HepG2 (cell line): ENCODE results near the gene C4BPA. TPM values are rescaled to one million over a fixed set of nuclear protein-coding genes. Genes with fewer than 3 reads are reported as not detected.

Experiments used
- ATAC-seq: fragments of 200-7000 bp; cut with Tn5 transposase; 3 replicates; pipeline ENCODE4 v1.9.1; 2020; ENCODE audit warnings: mild to moderate bottlenecking, moderate library complexity
- BruUV-seq: library from RNA; stranded (reverse); fragments of 400-500 nt; replicated peaks from 2 replicates; lab custom pipeline; 2021; lab: Mats Ljungman, UMichigan
- CTCF ChIA-PET: fragments of 300-600 bp; formaldehyde crosslinking; extraction: SDS; loops from one replicate; lab custom pipeline; 2021; ENCODE audit warnings: low total read pairs, inconsistent platforms, low intra/inter-chr PET ratio; lab: Yijun Ruan, JAX
- POLR2A ChIA-PET: fragments of 350-600 bp; sonication (Branson Sonifier 250); formaldehyde crosslinking; loops from one replicate; lab custom pipeline; 2020; ENCODE audit warnings: antibody characterized with exemption, inconsistent platforms; lab: Yijun Ruan, JAX
- DNase-seq: peaks from one replicate; pipeline ENCODE4 v3.0.0-alpha.2; 2015; ENCODE audit warnings: low spot score
- FAIRE-seq: peaks from 3 replicates; lab custom pipeline; 2011; peaks lifted over from hg19 to GRCh38; lab: Jason Lieb, UNC
- H2AFZ ChIP-seq: one replicate; pipeline ENCODE4 v1.6.1; 2011; ENCODE audit warnings: low read length, inconsistent platforms
- H3K27ac ChIP-seq: fragments of 300-600 bp; 3 replicates; pipeline ENCODE4 v1.8.0; 2011; ENCODE audit warnings: mixed run types, mild to moderate bottlenecking, mixed read lengths, low read length, inconsistent platforms; ENCODE audit not compliant: insufficient read depth; ENCODE audit errors: extremely low read length
- H3K27me3 ChIP-seq, 2 experiments: fragments of 200-600 bp in 1 of 2; 2 replicates in 1 of 2; 3 replicates in 1 of 2; pipeline versions ENCODE4 v1.6.0 to v1.8.0; 2011; ENCODE audit warnings: low read length in 2 of 2, mild to moderate bottlenecking in 2 of 2, moderate library complexity in 2 of 2, inconsistent platforms in 1 of 2; ENCODE audit not compliant: insufficient read depth in 2 of 2, control insufficient read depth in 1 of 2
- H3K36me3 ChIP-seq, 2 experiments: fragments of 200-600 bp in 1 of 2; replicated peaks in 1 of 2; 2 replicates in 1 of 2; 3 replicates in 1 of 2; pipeline versions ENCODE4 v1.5.1 to v1.8.0; 2011; ENCODE audit warnings: low read length in 2 of 2, inconsistent platforms in 1 of 2; ENCODE audit not compliant: insufficient read depth in 2 of 2, control insufficient read depth in 1 of 2
- H3K4me1 ChIP-seq: 2 replicates; pipeline ENCODE4 v1.5.1; 2012; ENCODE audit warnings: low read length, inconsistent platforms; ENCODE audit not compliant: insufficient read depth
- H3K4me2 ChIP-seq: 2 replicates; pipeline ENCODE4 v1.6.0; 2011; ENCODE audit warnings: low read depth, low read length, inconsistent platforms
- H3K4me3 ChIP-seq, 3 experiments: fragments of 200-600 bp in 1 of 3; sonication (generic), shearing (Covaris generic) in 1 of 3; replicated peaks in 1 of 3; 2 replicates each; pipeline ENCODE4 v1.5.1; 2011 to 2016; ENCODE audit warnings: low read length in 3 of 3, inconsistent platforms in 2 of 3, low read depth in 2 of 3, mild to moderate bottlenecking in 2 of 3, control low read depth in 1 of 3, mixed read lengths in 1 of 3; ENCODE audit not compliant: insufficient read depth in 1 of 3
- H3K79me2 ChIP-seq: one replicate; pipeline ENCODE4 v1.6.1; 2011; ENCODE audit warnings: low read length, inconsistent platforms; ENCODE audit not compliant: insufficient read depth
- H3K9ac ChIP-seq: 2 replicates; pipeline ENCODE4 v1.6.0; 2011; ENCODE audit warnings: mild to moderate bottlenecking, low read depth, low read length, inconsistent platforms; ENCODE audit not compliant: insufficient read depth
- H3K9me3 ChIP-seq: 2 replicates; pipeline ENCODE4 v1.5.1; 2012; ENCODE audit warnings: mild to moderate bottlenecking, low read length
- H4K20me1 ChIP-seq: 2 replicates; pipeline ENCODE4 v1.6.0; 2011; ENCODE audit warnings: inconsistent platforms, mild to moderate bottlenecking, low read length, moderate library complexity; ENCODE audit not compliant: insufficient read depth
- FOXO4 ChIP-seq: sonication (generic); formaldehyde crosslinking; conservative IDR thresholded peaks from 2 replicates; pipeline ENCODE4 v1.8.1; 2023; ENCODE audit warnings: missing genetic modification reagents
- HDAC6 ChIP-seq: fragments of 200-600 bp; sonication (generic); IDR thresholded peaks from 2 replicates; pipeline ENCODE4 v1.7.0; 2017; ENCODE audit warnings: mild to moderate bottlenecking, antibody characterized with exemption, low read length, low read depth
- KMT2B ChIP-seq: IDR thresholded peaks from 2 replicates; pipeline ENCODE4 v1.6.1; 2016; ENCODE audit warnings: missing genetic modification reagents, missing compliant biosample characterization
- MXD4 ChIP-seq: IDR thresholded peaks from 2 replicates; pipeline ENCODE4 v1.6.1; 2016; ENCODE audit warnings: mild to moderate bottlenecking, missing biosample characterization, missing genetic modification reagents
- SETDB1 ChIP-seq: sonication (generic); formaldehyde crosslinking; IDR thresholded peaks from 2 replicates; pipeline ENCODE4 v1.5.1; 2020; ENCODE audit warnings: missing genetic modification reagents, mild to moderate bottlenecking, borderline replicate concordance
- SIN3A ChIP-seq: IDR thresholded peaks from 2 replicates; pipeline ENCODE4 v1.6.1; 2011; ENCODE audit warnings: low read depth, mild to moderate bottlenecking, control low read depth, low read length, borderline replicate concordance
- STAG1 ChIP-seq: sonication (generic); formaldehyde crosslinking; IDR thresholded peaks from 2 replicates; pipeline ENCODE4 v1.4.0; 2020; ENCODE audit warnings: missing genetic modification reagents
- ZBTB42 ChIP-seq: sonication (generic); formaldehyde crosslinking; IDR thresholded peaks from 2 replicates; pipeline ENCODE4 v1.5.0; 2020; ENCODE audit warnings: mild to moderate bottlenecking, missing genetic modification reagents
- ZFAT ChIP-seq: sonication (generic); formaldehyde crosslinking; conservative IDR thresholded peaks from 2 replicates; pipeline ENCODE4 v1.8.1; 2023; ENCODE audit warnings: missing genetic modification reagents, inconsistent platforms
- ZFYVE20 ChIP-seq: sonication (generic); formaldehyde crosslinking; IDR thresholded peaks from 2 replicates; pipeline ENCODE4 v1.8.0; 2023; ENCODE audit warnings: low read depth, mild to moderate bottlenecking, moderate library complexity, missing genetic modification reagents, borderline replicate concordance
- ZNF124 ChIP-seq: sonication (generic); formaldehyde crosslinking; IDR thresholded peaks from 2 replicates; pipeline ENCODE4 v1.4.0; 2020; ENCODE audit warnings: missing genetic modification reagents
- ZNF138 ChIP-seq: sonication (generic); formaldehyde crosslinking; IDR thresholded peaks from 2 replicates; pipeline ENCODE4 v1.5.0; 2020; ENCODE audit warnings: mild to moderate bottlenecking, low read depth, missing genetic modification reagents
- WGBS: methylation state at CpG from one replicate; pipeline ENCODE4 v1.1.6; 2017; ENCODE audit warnings: low lambda C conversion rate; 5-methylcytosine and 5-hydroxymethylcytosine counted together
- in situ Hi-C: cut with HindIII; loops from 2 replicates; pipeline ENCODE4 v1.10.0; 2017; ENCODE audit warnings: low pct_unique_long_range_greater_than_20kb; ENCODE audit not compliant: extremely low pct_ligation_motif_present
- intact Hi-C: fragments of 100-400 bp; cut with micrococcal nuclease; formaldehyde crosslinking; loops from one replicate; pipeline ENCODE4 v1.10.0; 2022; ENCODE audit not compliant: unreplicated experiment
- polyA plus RNA-seq, 8 experiments: library from polyadenylated mRNA; depleted of rRNA in 3 of 8; stranded (reverse) in 7 of 8; unstranded in 1 of 8; fragments of >200 nt; fragmentation: Illumina TruSeq in 4 of 8; extraction: Trizol in 4 of 8; gene quantifications; 2 replicates each; pipeline versions ENCODE4 v1.2.1 to v1.2.3, GENCODE V29; 2011 to 2016; ENCODE audit warnings: low read depth in 4 of 8, missing spikeins in 1 of 8, mixed read lengths in 1 of 8; ENCODE audit not compliant: insufficient read depth in 1 of 8
- total RNA-seq, 5 experiments: library from RNA; depleted of rRNA; stranded (reverse); fragments of >200 nt; fragmentation: Illumina TruSeq; extraction: Trizol; gene quantifications; 2 replicates each; pipeline ENCODE4 v1.2.3, GENCODE V29; 2016; ENCODE audit warnings: low read depth in 1 of 5

The C4BPA gene
- total and polyA plus RNA-seq, 2 of the 13 experiments (the other 11 are each of a cell fraction or from before 2014, with no cell fraction given) = 32.1 to 60.1 TPM

GRCh38 chr1:207091200-207091908, 12.7 kb upstream of the C4BPA start:
- H3K36me3 ChIP-seq = peaks cover 5 to 34% of the 10 kb centered on the region in 2 experiments
- no peaks in the 10 kb centered on the region for H3K9me3 ChIP-seq
- H3K79me2 ChIP-seq = peaks cover 21% of the 10 kb centered on the region
- peak overlapping the region; percentile 70 to 94 (median 75); a peak in 4 of 6 replicates for H3K4me3 ChIP-seq
- TF ChIP-seq SIN3A (no peak), SETDB1 (CRISPR knock-in tag) (no peak), ZNF124 (CRISPR knock-in tag) (no peak), ZFYVE20 (no peak), ZNF138 (no peak), HDAC6 (no peak), ZFAT (no peak), MXD4 (0 out of 2 replicates have a peak, but pooled peaks have one; percentile 16), ZBTB42 (CRISPR knock-in tag) (no peak), STAG1 (CRISPR knock-in tag) (peak; percentile 7; the same call in 1 of the 2 replicates), KMT2B (CRISPR knock-in tag) (no peak), FOXO4 (CRISPR knock-in tag) (0 out of 2 replicates have a peak, but pooled peaks have one; percentile 75)
- intact Hi-C loops = no loop called here
- peaks cover 45% of the 10 kb centered on the region for H3K4me1 ChIP-seq
- ATAC-seq (no peak), FAIRE-seq (peak; percentile 56), DNase-seq (peak; percentile 7)
- in situ Hi-C loops = no loop called here
- peak overlapping the region; percentile 3 for H3K27ac ChIP-seq
- ChIA-PET CTCF (no interaction called here), POLR2A (interaction anchor here (2.3 to 3.3 kb wide), 2 partner anchors 9 to 13 kb away, joined by 12 to 18 read pairs; partner anchors contain the start of gene C4BPA)
- BruUV-seq = no TSS peak
- no peaks in the 10 kb centered on the region; a peak in 1 of 5 replicates for H3K27me3 ChIP-seq
- peak overlapping the region; percentile 17; the same call in 1 of the 2 replicates for H3K9ac ChIP-seq
- 85% methylated on average over 4 of the region's 4 CpGs for WGBS
- H3K4me2 ChIP-seq = peak overlapping the region; percentile 86
- no peak overlapping the region for H2AFZ ChIP-seq
- no peaks in the 10 kb centered on the region for H4K20me1 ChIP-seq
